Right renal pelvis (tissue), 4 donors: ENCODE measurements around the gene KCNK3. TPM values are rescaled to one million over a fixed set of nuclear protein-coding genes. Genes with fewer than 3 reads are reported as not detected.
"Not testable (repeated sequence)": the region's sequence is repeated elsewhere in the genome, so short reads cannot be mapped to it uniquely, and the experiment has no call there.

Experiments used
- DNase-seq, 4 donors: peaks; one replicate each; pipeline ENCODE4 v3.0.0-alpha.2; 2013; ENCODE audit warnings: low read depth in 4 of 4, low spot score in 3 of 4, missing footprints in 1 of 4
- polyA plus RNA-seq, 4 donors: library from polyadenylated mRNA; unstranded; fragments of 120-200 nt; gene quantifications; one replicate each; pipeline ENCODE4 v1.2.1, GENCODE V29; 2013; ENCODE audit not compliant: insufficient read length in 4 of 4

The KCNK3 gene
- 1 to 10 TPM in 3 of 4 donors, under 1 TPM in 1; 0.97 to 5.0 (median 1.6) TPM for polyA plus RNA-seq

- DNase-seq, result no peak
These were observed at the start of gene KCNK3 for GRCh38 chr2:26692279-26692896. Gene KCNK3, plus strand, starts transcription at chr2:26692722. Its CDS starts 154 bp downstream, at chr2:26692876.

DNA sequence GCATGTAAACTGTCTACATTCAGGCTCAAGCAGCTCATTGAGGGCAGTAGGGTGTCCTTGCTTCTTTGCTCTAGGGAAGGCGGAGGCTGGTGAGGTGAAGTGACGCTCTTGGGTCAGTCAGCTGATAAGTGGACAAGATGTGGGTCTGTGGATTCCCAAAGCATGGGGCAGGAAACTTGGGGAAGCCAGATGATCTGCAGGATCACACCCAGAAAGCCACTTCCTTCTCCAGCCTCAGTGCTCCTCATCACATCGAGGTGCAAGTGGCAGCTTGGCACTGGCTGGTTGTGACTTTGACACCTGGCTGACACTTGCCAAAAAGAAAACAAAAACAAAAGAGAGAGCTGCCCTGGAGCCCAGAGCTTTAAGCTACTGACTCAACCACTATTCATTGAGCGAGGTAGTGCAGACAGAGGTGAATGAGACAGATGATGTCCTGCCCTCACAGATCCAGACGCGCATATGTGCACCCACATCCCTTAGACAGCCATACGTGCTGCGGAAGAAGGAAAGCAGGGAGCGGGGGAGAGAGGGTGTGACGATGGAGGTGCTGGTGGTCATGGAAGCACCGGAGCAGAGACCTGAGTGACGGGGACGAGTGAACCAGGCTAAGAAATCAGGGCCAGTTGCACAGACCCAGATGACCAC, 48.2 kb upstream of the KCNK3 start:
- no peak for DNase-seq

DNA sequence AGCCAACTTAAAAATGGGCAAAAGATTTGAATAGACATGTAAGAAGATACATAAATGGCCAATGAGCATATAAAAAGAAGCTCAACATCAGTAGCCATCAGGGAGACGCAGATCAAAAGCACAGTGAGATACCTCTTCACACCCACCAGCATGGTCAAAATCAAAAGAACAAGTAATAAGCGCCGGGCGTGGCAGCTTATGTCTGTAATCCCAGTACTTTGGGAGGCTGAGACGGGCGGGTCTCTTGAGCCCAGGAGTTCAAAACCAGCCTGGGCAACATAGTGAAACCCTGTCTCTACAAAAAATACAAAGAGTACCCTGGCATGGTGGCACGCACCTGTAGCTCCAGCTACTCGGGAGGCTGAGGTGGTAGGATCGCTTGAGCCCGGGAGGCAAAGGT, 46.8 kb upstream of the KCNK3 start:
- DNase-seq, result no peak

DNA sequence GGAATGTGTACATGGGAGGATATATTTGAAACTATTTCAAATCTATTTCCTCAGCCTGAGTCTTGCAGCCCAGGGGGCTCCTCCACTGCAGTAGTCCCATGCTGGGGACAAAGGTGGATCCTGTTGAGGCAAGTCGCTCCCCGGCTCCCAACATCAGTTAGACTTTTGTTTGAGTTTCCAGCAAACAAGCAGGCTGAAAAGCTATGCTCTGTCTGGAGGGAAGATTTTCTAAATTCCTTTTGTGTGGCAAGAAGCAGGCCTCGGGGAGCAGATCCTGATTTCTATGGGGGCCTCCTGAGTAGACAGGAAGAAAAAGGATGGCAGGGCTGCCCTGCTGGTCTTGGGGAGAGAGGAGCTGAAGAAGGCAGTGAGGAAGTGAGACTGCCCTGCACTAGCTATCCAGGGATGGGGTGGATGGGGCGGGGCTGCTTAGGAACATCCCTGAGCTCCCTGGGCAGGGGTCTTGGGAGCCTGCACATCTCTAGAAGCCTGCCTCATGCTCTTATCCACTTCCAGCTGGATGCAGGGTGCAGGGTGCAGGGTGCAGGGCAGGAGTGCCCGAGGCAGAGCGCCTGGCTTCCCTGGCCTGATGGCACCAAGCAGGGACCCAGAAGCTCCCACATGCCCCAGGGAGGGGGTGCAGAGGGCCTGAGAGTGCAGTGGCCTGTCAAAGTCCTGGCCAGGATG, 45.4 kb upstream of the KCNK3 start:
- no peak for DNase-seq

DNA sequence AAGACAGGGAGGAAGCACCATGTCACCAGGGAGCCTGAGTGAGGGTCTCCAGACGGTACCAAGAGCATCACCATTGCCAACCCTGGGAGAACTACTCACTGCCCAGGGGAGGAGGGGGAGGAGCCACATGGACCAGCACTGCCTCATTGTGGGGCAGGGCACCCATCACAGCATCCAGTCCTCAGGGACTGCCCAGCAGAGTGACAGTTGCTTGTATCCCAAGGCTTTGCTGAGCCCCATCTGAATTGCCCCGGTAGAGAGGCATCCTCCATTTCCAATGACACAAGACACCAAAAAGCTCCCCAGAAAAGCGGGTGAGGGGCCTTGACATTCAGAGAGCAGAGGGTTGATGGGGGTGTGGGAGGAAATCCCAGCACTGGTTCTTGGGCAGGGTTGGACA, 44.5 kb upstream of the KCNK3 start:
- no peak for DNase-seq

DNA sequence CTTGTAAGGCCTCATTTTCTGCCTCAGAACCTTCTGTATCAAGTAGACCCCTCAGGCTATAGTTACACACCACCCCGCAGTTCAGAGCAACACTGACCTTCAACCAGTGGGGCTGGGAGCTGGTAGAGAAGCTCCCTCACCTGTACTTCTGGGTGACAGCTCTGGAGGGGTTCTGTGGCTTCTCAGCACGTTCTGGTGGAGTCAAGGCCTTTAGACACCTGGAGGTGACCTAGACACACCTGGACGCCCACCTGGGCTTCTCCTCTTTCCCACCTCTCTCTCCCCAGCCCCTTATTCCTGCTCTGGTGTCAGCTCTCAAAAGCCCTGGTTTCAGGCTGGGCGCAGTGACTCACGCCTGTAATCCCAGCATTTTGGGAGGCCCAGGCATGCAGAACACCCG, 44.0 kb upstream of the KCNK3 start:
- DNase-seq, result no peak

GRCh38 chr2:26649322-26649721, 43.2 kb upstream of the KCNK3 start:
- DNase-seq, result no peak

- no peak for DNase-seq
These were observed 42.4 kb upstream of the KCNK3 start for GRCh38 chr2:26649992-26650712.

DNA sequence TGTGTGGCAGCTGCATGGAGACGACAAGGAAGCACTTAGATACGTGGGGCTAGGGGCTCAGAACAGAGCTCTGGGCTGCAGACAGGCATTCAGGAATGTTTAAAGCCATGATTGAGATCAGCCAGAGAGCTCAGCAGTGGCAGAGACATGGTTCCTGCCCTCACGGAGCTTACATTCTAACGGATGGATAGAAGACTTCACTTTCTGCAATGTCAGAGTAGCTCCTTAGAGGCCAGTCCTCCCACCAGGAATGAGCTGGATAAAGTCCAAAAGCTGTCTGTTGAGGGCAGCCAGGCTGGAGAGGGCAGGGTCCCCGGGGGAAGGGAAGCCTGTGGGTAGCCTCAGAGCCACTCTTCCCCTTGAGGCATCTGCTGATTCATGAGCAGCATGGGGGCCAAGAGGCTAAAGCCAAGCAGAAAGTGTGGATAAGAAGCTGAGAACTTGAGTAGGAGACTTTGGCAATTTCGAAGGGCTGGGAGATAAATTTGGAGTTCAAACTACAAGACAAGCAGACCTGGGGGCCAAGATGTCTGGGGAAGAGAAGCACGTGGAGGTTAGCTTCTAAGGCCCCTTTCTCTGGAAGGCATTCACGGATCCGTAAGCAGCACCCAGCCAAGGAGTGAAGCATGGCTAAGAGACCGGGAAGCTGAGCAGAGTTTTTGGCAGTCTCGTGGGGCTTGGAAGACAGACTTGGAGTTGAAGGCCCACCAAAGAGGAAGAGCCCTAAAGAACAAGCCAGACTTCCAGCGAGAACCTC, 41.6 kb upstream of the KCNK3 start:
- DNase-seq, result no peak

DNA sequence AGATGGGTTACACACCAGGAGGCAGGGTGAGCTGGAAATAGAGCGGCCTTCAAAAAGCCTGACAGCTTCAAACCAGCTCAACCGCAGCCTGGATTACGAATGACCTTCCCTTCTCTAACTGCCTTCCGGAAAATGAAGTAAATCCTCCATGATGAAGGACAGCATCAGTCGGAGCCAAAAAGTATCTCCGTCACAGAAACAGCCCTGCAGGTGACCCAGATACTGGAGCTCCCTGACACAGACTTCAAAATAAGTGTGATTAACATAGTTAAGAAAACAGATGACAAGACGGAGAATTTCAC, 41.1 kb upstream of the KCNK3 start:
- DNase-seq, result no peak

GRCh38 chr2:26651799-26652198, 40.7 kb upstream of the KCNK3 start:
- no peak for DNase-seq

DNA sequence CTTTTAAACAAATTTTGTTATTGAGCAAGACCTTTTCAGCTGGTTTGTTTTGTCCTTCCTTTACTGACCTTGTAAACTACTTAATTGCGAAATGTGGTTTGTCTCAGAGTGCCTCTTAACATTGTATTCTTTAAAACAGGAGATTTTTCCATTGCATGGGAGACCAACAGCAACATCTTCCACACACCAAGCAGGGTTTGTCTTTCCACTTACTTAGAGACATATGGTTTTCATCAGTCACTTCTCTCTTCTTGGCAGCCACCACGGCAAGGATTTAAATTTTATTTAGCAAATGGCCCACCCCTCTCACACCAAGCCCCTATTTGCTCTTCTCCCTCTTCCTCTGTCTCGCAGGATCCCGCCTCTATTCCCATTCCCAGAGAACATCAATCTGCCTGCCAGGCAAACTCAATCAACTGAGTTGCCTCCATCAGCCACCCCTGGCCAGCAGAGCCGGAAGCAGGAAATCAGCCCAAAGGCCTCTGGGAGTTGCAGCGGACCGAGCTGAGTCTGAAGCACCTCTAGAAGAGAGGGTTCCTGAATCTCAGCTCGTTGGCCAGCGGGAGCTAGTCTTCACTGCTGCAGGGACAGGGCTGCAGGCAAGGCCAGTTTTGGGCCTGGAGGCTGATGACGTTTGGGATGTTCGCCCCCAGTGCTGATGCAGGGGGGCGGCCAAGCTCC, 40.0 kb upstream of the KCNK3 start:
- peak in 3 of 4 donors; percentile 43 to 52 (median 51) for DNase-seq

GRCh38 chr2:26653207-26654060, 39.1 kb upstream of the KCNK3 start:
- no peak for DNase-seq

GRCh38 chr2:26654061-26654340, 38.5 kb upstream of the KCNK3 start:
- no peak for DNase-seq

DNA sequence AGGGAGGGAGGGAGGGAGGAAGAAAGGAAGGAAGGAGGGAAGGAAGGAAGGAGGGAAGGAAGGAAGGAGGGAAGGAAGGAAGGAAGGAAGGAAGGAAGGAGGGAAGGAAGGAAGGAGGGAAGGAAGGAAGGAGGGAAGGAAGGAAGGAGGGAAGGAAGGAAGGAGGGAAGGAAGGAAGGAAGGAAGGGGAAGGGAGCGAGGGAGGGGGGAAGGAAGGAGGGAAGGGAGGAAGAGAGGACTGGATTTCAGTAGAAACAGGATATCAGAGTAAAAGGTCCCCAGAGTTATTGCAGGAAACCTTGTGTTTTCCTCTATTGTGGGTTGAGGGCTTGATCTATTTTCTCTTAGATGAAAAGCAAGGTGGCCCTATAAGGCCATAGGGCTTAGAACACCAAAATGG, 37.4 kb upstream of the KCNK3 start:
- not testable (repeated sequence) for DNase-seq

DNA sequence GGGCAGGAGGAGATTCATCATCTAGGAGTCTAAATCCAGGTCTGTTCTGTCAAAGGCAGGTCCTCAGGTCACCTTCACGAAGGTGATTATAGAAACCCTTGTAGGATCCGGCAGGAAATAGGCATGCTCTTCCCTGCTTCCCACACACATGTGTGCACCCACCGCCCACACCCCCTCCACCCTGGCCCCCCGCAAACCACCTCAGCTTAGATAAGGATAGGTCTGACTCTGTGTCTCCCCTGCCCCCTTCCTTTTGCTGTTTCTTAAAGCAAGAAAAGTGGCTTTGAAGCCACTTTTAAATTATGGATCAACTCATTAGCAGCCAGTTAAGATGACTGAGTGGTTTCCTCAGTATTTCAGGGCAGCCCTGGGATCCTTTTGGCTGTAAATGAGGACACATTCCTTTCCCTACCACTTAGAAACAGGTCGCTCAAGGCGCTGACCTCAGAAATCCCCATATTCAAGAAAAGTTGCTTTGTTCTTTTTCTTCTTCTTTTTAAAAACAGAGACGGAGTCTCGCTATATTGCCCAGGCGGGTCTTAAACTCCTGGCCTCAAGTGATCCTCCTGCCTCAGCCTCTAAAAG, 36.8 kb upstream of the KCNK3 start:
- no peak for DNase-seq

DNA sequence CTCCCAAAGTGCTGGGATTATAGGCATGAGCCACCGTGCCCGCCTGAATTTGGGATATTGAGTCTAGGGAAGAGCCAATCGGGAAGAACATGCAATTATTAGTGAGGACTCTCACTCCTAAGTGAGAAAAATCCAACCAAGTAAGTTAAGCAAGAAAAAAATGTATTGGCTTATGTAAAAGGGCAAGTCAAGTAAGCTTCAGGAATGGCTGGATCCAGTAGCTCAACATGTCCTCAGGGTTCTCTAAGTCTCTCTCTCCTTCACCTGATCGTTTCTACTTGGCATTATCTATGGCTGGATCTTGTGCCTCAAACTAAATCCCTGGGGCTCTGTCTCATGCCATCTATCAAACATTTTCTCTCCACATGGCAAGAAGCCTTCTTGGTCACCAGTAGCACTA, 35.3 kb upstream of the KCNK3 start:
- no peak for DNase-seq

DNA sequence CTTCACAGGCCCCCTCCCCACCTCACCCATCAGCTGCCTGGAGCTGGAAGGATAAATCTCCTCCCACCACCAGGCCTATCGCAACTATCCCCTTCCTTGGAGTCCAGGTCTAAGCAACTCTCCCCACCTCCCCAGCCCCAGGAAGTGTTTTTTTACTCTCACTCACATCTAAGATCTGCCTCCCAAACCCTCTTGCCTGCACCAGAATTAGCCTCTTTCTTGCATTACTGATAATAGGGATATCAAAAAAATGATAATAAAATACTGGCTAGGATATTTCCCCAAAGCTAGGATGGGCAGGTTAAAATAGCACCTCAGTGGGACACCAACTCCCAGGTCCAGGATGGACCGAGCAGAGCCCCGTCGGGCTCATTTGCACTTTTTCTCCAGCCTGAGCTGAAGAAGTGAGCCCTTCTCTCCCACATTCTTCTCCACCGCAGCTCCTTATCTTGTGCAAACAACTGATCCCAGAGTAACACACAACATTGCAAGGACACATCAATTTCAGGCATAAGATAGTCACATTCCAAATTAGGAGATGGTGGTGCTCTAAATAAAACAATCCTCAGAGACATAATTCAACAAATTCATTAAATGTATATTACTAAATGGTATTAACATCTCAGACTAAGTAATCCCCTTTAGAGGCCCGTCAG, 33.7 kb upstream of the KCNK3 start:
- DNase-seq, result no peak
